ENCODE measurements around the gene CNNM4.
A peak's percentile ranks its signal among the peaks of the same experiment; 100 is the strongest.
"Not testable (repeated sequence)": the region's sequence is repeated elsewhere in the genome, so short reads cannot be mapped to it uniquely, and the experiment has no call there.

Gene CNNM4

DNA sequence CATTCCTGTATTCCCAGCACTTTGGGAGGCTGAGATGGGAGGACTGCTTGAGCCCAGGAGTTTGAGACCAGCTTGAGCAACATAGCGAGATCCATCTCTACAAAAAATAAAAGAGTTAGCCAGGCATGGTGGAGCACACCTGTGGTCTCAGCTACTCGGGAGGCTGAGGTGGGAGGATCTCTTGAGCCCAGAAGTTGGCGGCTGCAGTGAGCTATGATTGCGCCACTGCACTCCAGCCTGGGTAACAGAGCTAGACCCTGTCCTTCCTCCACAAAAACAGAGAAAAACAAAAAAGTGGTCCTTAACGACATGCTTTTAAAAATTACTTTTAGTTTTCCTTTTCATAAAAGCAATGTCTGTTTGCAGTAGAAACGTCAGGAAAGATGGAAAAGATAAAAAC, 35.8 kb downstream of the CNNM4 start:
- DNase-seq: not testable (repeated sequence)

DNA sequence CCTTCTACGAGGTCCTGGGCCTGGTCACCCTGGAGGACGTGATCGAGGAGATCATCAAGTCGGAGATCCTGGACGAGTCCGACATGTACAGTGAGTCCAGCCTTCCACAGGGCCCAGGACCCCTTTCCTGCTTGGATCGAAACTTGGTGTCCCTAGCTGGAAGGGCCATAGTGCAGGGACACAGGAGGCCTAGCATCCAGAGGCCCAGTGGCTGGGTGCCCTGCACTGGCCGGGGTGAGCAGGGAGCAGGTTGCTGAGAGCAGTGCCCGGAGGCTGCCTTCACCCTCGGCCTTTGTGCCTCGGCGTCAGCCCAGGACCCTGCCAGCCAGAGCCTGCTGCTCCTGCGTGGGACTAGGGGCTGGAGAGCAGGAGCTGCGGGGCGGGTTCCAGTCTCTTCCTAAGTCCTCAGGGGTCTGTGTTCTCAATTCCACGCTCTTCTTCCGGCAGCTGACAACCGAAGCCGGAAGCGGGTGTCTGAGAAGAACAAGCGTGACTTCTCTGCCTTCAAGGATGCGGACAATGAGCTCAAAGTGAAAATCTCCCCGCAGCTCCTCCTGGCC, 36.4 kb downstream of the CNNM4 start:
- DNase-seq: no peak

DNA sequence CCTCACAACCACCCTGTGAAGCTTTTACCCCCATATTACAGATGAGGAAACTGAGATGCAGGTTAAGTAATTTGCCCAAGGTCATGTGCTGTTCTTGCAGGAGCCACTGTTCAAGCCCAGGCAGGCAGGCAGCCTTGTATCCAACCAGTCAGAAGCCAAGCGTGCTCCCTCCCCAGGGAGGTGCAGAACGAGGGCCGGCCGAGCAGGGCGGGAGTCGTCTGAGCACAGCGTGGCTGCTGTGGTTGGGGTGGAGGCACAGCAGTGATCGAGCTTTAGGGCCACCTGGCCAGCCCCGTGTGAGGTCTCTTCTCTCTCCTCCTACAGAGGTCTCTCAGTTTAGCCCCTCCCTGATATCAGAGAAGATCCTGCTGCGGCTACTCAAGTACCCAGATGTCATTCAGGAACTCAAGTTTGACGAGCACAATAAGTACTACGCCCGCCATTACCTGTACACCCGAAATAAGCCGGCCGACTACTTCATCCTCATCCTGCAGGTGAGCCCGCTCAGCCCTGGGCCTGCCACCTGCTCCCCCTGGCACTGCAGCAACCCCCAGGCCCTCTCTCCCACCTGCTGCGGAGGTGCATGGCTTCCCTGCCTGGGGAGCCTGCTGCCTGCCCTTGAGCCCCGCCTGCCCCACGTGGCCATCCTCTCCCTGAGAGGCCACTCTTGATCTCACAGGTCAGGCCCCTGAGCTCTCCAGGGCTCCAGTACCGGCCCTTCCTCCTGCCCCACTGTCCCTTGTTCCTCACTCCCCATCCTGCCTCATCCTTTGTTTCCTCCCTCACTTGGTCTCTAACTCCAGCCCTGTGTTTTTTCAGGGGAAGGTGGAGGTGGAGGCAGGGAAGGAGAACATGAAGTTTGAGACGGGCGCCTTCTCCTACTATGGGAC, 38.3 kb downstream of the CNNM4 start:
- DNase-seq: no peak

DNA sequence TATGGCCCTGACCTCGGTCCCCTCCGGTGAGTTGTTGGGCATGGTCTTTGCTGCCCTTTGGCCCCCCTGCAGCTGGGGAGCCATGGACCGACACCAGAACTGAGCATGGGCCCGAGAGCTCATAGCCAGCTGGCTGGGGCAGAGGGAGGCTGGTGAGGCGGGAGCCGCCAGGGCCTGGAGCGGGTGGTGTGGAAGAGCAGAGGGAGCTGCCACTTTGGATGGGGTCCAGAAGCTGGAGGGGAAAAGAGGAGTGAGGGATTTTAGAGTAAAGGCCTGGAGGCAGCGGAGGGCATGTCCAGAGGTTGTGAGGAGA, 38.9 kb downstream of the CNNM4 start:
- no peak for DNase-seq

GRCh38 chr2:96800061-96801004, 39.6 kb downstream of the CNNM4 start:
- no peak for DNase-seq

- DNase-seq: peak; percentile 75
Observed at GRCh38 chr2:96801005-96801785, 40.5 kb downstream of the CNNM4 start.

DNA sequence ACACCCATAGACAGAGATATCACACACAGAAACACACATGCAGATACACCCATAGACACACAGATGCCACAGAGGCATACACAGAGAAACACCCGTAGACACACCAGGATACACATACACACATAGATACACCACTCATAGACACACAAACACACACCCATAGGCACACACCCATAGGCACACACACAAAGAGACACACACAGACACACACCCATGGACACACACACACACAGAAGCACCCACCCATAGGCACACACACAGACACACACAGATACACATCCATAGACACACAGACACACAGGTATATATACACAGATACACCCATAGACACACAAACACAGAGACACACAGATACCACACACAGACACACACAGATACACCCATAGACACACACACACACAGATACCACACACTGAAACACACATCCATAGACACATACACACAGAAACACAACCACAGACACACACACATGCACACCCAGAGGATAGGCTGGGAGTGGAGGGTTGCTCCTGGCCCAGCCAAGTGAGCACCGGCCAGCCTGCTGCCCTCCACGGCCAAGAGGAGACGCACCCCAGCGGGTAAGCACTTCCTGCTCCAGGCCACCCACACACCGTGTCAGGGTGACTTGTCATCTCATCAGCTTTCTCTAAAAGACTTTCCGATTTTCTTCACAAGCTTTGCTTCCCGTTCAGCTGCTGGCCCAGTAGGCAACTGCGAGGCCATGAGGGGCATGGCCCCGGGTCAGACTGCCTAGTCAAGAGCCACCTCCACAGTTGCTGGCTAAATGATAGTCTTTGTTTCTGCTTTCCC, 41.3 kb downstream of the CNNM4 start:
- peak; percentile 32 for DNase-seq

DNA sequence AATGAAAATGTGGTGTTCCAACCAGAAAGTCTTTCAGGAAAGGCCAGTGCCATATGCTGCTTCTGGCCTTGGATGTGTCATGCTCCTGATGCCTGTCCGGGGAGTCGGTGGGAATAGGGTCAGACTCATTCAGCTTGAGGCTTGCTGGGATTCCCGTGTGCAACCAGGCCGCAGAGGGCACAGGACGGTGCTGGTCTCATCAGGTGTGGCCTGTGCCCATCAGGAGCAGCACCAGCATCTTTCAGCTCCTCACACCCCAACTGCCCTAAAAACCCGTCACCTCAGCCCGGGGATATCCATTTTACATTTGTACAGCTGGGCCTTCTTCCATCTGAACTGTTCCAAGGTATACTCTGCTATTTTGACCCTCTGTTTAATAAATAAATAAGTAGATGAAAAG, 42.0 kb downstream of the CNNM4 start:
- DNase-seq: no peak

DNA sequence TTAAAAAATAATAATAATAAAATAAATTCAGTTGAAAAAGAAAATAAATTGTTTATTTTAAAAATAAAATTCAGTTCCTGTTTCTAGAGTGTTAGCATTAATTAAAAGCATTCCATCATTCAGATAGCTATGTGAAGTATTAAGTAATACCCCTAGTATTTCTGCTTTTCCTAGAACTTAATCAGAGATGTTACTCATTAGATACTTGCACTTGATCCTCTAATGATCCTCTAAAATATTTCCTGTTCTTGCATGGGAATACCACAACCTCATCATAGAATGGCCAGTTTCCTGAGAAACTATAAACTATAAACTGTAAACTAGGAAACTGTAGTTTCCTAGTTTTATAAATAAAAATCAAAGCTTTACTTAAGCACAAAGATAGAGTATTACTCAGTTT, 44.3 kb downstream of the CNNM4 start:
- no peak for DNase-seq

- not testable (repeated sequence) for DNase-seq
Observed at GRCh38 chr2:96805946-96806345, 45.2 kb downstream of the CNNM4 start.

- peak; percentile 52 for DNase-seq
Observed at GRCh38 chr2:96806468-96807126, 45.9 kb downstream of the CNNM4 start.

DNA sequence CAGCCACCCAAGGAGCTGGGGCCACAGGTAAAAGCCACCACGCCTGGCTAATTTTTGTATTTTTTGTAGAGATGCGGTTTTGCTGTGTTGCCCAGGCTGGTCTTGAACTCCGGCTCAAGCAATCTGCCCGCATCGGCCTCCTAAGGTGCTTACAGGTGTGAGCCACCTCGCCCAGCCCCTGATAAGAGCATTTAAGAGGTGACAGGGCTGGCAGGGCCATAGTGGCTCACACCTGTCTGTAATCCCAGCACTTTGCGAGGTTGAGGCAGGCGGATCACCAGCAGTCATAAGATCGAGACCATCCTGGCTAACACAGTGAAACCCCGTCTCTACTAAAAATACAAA, 46.4 kb downstream of the CNNM4 start:
- DNase-seq: no peak

GRCh38 chr2:96808176-96808837, 47.6 kb downstream of the CNNM4 start:
- no peak for DNase-seq

GRCh38 chr2:96809216-96809882, 48.6 kb downstream of the CNNM4 start:
- DNase-seq: no peak

GRCh38 chr2:96809951-96810782, 49.5 kb downstream of the CNNM4 start:
- DNase-seq: no peak

GRCh38 chr2:96810783-96811192, 50.1 kb downstream of the CNNM4 start:
- DNase-seq: no peak

DNA sequence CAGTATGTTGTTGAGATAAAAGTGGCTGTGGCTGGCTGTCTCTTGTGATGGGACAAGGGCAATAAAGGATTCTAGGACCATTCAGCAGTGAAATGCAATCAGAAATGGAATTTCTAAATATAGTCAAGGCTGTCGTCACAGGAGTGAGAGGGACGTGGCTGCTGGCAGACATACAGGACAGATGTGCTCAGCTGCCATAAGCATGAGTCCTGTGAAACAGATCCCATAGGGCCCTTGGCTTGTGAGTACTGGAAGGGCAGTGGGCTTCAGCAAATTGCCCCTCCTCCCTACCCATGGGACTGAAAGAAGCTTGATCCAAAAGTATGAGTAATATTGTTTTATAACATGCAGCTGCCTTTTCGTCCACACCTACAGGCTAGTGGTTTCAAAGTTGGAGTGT, 51.2 kb downstream of the CNNM4 start:
- DNase-seq: no peak

- no peak for DNase-seq
Observed at GRCh38 chr2:96813656-96814055, 53.0 kb downstream of the CNNM4 start.
